GM23338 (cell line): ENCODE results near the gene CSF2. TPM values are rescaled to one million over a fixed set of nuclear protein-coding genes. Genes with fewer than 3 reads are reported as not detected.

Source experiments
- ATAC-seq: fragments of 200-7000 bp; cut with Tn5 transposase; 3 replicates; pipeline ENCODE4 v1.9.1; 2020
- DNase-seq: peaks from one replicate; pipeline ENCODE4 v3.0.0-alpha.2; 2015; ENCODE audit warnings: low spot score
- H2AFZ ChIP-seq: fragments of 200-600 bp; sonication (generic); 2 replicates; pipeline ENCODE4 v1.8.0; 2016; ENCODE audit warnings: antibody characterized with exemption, mild to moderate bottlenecking, moderate library complexity
- H3F3A ChIP-seq: fragments of 200-600 bp; sonication (generic); replicated peaks from 2 replicates; pipeline ENCODE4 v1.8.0; 2017; ENCODE audit warnings: antibody characterized with exemption, mixed run types, low read depth
- H3K27ac ChIP-seq: fragments of 200-600 bp; sonication (generic); 2 replicates; pipeline ENCODE4 v1.6.1; 2016; ENCODE audit warnings: low read depth
- H3K27me3 ChIP-seq: fragments of 200-600 bp; sonication (generic); 2 replicates; pipeline ENCODE4 v1.8.0; 2016; ENCODE audit warnings: mild to moderate bottlenecking, mixed run types, moderate library complexity; ENCODE audit not compliant: insufficient read depth
- H3K36me3 ChIP-seq: fragments of 200-600 bp; sonication (generic); 2 replicates; pipeline ENCODE4 v1.8.0; 2016; ENCODE audit warnings: mild to moderate bottlenecking; ENCODE audit not compliant: insufficient read depth
- H3K4me1 ChIP-seq: fragments of 200-600 bp; sonication (generic); 2 replicates; pipeline ENCODE4 v1.8.0; 2016; ENCODE audit warnings: mild to moderate bottlenecking, moderate library complexity; ENCODE audit not compliant: insufficient read depth
- H3K4me2 ChIP-seq: fragments of 200-600 bp; sonication (generic); 2 replicates; pipeline ENCODE4 v1.7.1; 2017; ENCODE audit warnings: mixed run types
- H3K4me3 ChIP-seq: fragments of 200-600 bp; sonication (generic); 2 replicates; pipeline ENCODE4 v1.6.1; 2016; ENCODE audit warnings: mixed run types
- H3K79me2 ChIP-seq: fragments of 200-600 bp; sonication (generic); replicated peaks from 2 replicates; pipeline ENCODE4 v1.8.0; 2017; ENCODE audit warnings: mild to moderate bottlenecking; ENCODE audit not compliant: insufficient read depth
- H3K9me2 ChIP-seq: fragments of 200-600 bp; sonication (generic); 2 replicates; pipeline ENCODE4 v1.8.0; 2017; ENCODE audit not compliant: insufficient read depth
- H4K20me1 ChIP-seq: fragments of 200-600 bp; sonication (generic); replicated peaks from 2 replicates; pipeline ENCODE4 v1.8.0; 2017; ENCODE audit warnings: mild to moderate bottlenecking; ENCODE audit not compliant: insufficient read depth
- H3K27ac Mint-ChIP-seq: 2 replicates; pipeline ENCODE4 v1.8.0; 2020; ENCODE audit warnings: inconsistent platforms, mild to moderate bottlenecking, moderate library complexity, mixed read lengths
- H3K27me3 Mint-ChIP-seq: 3 replicates; pipeline ENCODE4 v1.8.0; 2022; ENCODE audit warnings: low read depth, mild to moderate bottlenecking, moderate library complexity, mixed read lengths, inconsistent platforms; ENCODE audit not compliant: insufficient read depth, poor library complexity
- H3K36me3 Mint-ChIP-seq: 3 replicates; pipeline ENCODE4 v1.8.0; 2021; ENCODE audit warnings: low read depth, mild to moderate bottlenecking, inconsistent platforms, moderate library complexity, mixed read lengths
- H3K4me1 Mint-ChIP-seq: 3 replicates; pipeline ENCODE4 v1.8.0; 2020; ENCODE audit warnings: mild to moderate bottlenecking, inconsistent platforms, mixed read lengths
- H3K4me3 Mint-ChIP-seq: 3 replicates; pipeline ENCODE4 v1.8.0; 2021; ENCODE audit warnings: moderate library complexity, mild to moderate bottlenecking, inconsistent platforms, mixed read lengths
- H3K9me3 Mint-ChIP-seq: 3 replicates; pipeline ENCODE4 v1.8.0; 2020; ENCODE audit warnings: moderate library complexity, mild to moderate bottlenecking, inconsistent platforms, mixed read lengths
- CREB1 ChIP-seq: fragments of 250-450 bp; sonication (Bioruptor Pico); IDR thresholded peaks from 2 replicates; pipeline ENCODE4 v1.5.0; 2020; ENCODE audit warnings: low read depth, mild to moderate bottlenecking, moderate library complexity
- ETS1 ChIP-seq: IDR thresholded peaks from 2 replicates; pipeline ENCODE4 v1.6.1; 2016; ENCODE audit warnings: antibody characterized with exemption
- EZH2 ChIP-seq: fragments of 200-600 bp; sonication (generic); IDR thresholded peaks from one replicate; pipeline ENCODE4 v1.8.0; 2017; ENCODE audit warnings: antibody characterized with exemption, mild to moderate bottlenecking, low read depth; ENCODE audit not compliant: unreplicated experiment
- EZH2phosphoT487 ChIP-seq: fragments of 200-600 bp; sonication (generic); IDR thresholded peaks from one replicate; pipeline ENCODE4 v1.8.1; 2018; ENCODE audit warnings: antibody characterized with exemption; ENCODE audit not compliant: unreplicated experiment
- JUNB ChIP-seq: IDR thresholded peaks from one replicate; pipeline ENCODE4 v1.6.1; 2016; ENCODE audit warnings: antibody characterized with exemption; ENCODE audit not compliant: unreplicated experiment
- NANOG ChIP-seq: IDR thresholded peaks from 2 replicates; pipeline ENCODE4 v1.6.1; 2016; ENCODE audit warnings: antibody characterized with exemption, borderline replicate concordance
- POLR2AphosphoS5 ChIP-seq: IDR thresholded peaks from 2 replicates; pipeline ENCODE4 v1.6.1; 2016; ENCODE audit warnings: antibody characterized with exemption, low read depth
- REST ChIP-seq: IDR thresholded peaks from one replicate; pipeline ENCODE4 v1.6.1; 2018; ENCODE audit warnings: antibody characterized with exemption; ENCODE audit not compliant: unreplicated experiment
- ZNF114 ChIP-seq: fragments of 250-450 bp; sonication (Bioruptor Pico); IDR thresholded peaks from 2 replicates; pipeline ENCODE4 v1.5.0; 2020; ENCODE audit warnings: mild to moderate bottlenecking, moderate library complexity
- ZNF331 ChIP-seq: fragments of 250-450 bp; sonication (Bioruptor Pico); IDR thresholded peaks from 2 replicates; pipeline ENCODE4 v1.5.0; 2020; ENCODE audit warnings: low read depth, mild to moderate bottlenecking, moderate library complexity
- ZNF462 ChIP-seq: fragments of 250-450 bp; sonication (Bioruptor Pico); IDR thresholded peaks from 2 replicates; pipeline ENCODE4 v1.5.0; 2020; ENCODE audit warnings: mild to moderate bottlenecking, moderate library complexity
- polyA plus RNA-seq: library from polyadenylated mRNA; unstranded; fragments of >200 nt; fragmentation: Nextera tagmentation; extraction: Ambion mirVana; gene quantifications from 2 replicates; pipeline ENCODE4 v1.2.1, GENCODE V29; 2016
- total RNA-seq: library from RNA; depleted of rRNA; stranded (reverse); fragments of >200 nt; shearing (Covaris generic); gene quantifications from 2 replicates; pipeline ENCODE4 v1.2.3, GENCODE V29; 2014

CSF2 gene
- total and polyA plus RNA-seq, 2 experiments from 2014 or later = not detected

GRCh38 chr5:132049093-132049492 lies 24.5 kb upstream of the CSF2 start:
- Histone ChIP-seq H2AFZ (no peak overlapping the region), H4K20me1 (no peaks in the 10 kb centered on the region), H3K4me2 (no peak overlapping the region), H3K4me3 (no peak overlapping the region), H3K36me3 (no peaks in the 10 kb centered on the region; the same call in 1 of the 2 replicates), H3K79me2 (no peaks in the 10 kb centered on the region), H3F3A (no peaks in the 10 kb centered on the region), H3K9me2 (no peaks in the 10 kb centered on the region), H3K27me3 (no peaks in the 10 kb centered on the region), H3K27ac (no peak overlapping the region), H3K4me1 (0 out of 2 replicates have a peak, but pooled peaks cover 14% of the 10 kb centered on the region)
- Mint-ChIP-seq H3K9me3 (no peaks in the 10 kb centered on the region), H3K4me1 (peaks cover 15% of the 10 kb centered on the region), H3K27ac (no peak overlapping the region), H3K36me3 (no peaks in the 10 kb centered on the region), H3K27me3 (no peaks in the 10 kb centered on the region), H3K4me3 (no peak overlapping the region)
- no peak for TF ChIP-seq ETS1
- no peak for TF ChIP-seq ZNF114 (CRISPR knock-in tag)
- TF ChIP-seq NANOG = no peak
- DNase-seq (no peak), ATAC-seq (no peak)

GRCh38 chr5:132049559-132049958 lies 24.0 kb upstream of the CSF2 start:
- no peak overlapping the region for H2AFZ ChIP-seq
- H3K9me2 ChIP-seq = no peaks in the 10 kb centered on the region
- H3K4me2 ChIP-seq = no peak overlapping the region
- H3K4me1 ChIP-seq = 0 out of 2 replicates have a peak, but pooled peaks cover 14% of the 10 kb centered on the region
- no peak overlapping the region for H3K4me3 ChIP-seq
- Mint-ChIP-seq H3K27me3 (no peaks in the 10 kb centered on the region), H3K9me3 (no peaks in the 10 kb centered on the region), H3K4me1 (peaks cover 15% of the 10 kb centered on the region), H3K4me3 (no peak overlapping the region), H3K36me3 (no peaks in the 10 kb centered on the region), H3K27ac (no peak overlapping the region)
- H3F3A ChIP-seq = no peaks in the 10 kb centered on the region
- no peaks in the 10 kb centered on the region for H3K27me3 ChIP-seq
- no peaks in the 10 kb centered on the region for H4K20me1 ChIP-seq
- no peak overlapping the region for H3K27ac ChIP-seq
- DNase-seq (no peak), ATAC-seq (no peak)
- H3K36me3 ChIP-seq = no peaks in the 10 kb centered on the region; the same call in 1 of the 2 replicates
- H3K79me2 ChIP-seq = no peaks in the 10 kb centered on the region
- no peak for TF ChIP-seq ZNF331 (CRISPR knock-in tag)
- TF ChIP-seq POLR2AphosphoS5 = no peak
- no peak for TF ChIP-seq REST
- TF ChIP-seq NANOG = no peak
- no peak for TF ChIP-seq EZH2phosphoT487
- no peak for TF ChIP-seq ETS1
- TF ChIP-seq EZH2 = no peak
- no peak for TF ChIP-seq JUNB
- no peak for TF ChIP-seq ZNF462 (CRISPR knock-in tag)
- no peak for TF ChIP-seq CREB1 (CRISPR knock-in tag)
